ENCODE data around the gene NCOA3.

Gene NCOA3

GRCh38 chr20:47676219-47676721 is 174.6 kb downstream of the NCOA3 start:
- H3K9me3 ChIP-seq (ENCODE audit: control insufficient read depth in 2 of 2, low read length in 2 of 2) = no peaks in the 10 kb centered on the region
- H3K9ac ChIP-seq (ENCODE audit: low read depth in 1 of 2, low read length in 2 of 2) = no peak overlapping the region
- H3K4me1 ChIP-seq (ENCODE audit: control insufficient read depth in 2 of 2, insufficient read depth in 2 of 2, low read length in 2 of 2) = no peaks in the 10 kb centered on the region
- no peak overlapping the region for H3K4me3 ChIP-seq (ENCODE audit: low read length in 2 of 2)
- no peak overlapping the region for H3K27ac ChIP-seq (ENCODE audit: low read depth in 2 of 2, low read length in 2 of 2)
- H3K27me3 ChIP-seq (ENCODE audit: control insufficient read depth in 2 of 2, insufficient read depth in 2 of 2, low read length in 2 of 2) = no peaks in the 10 kb centered on the region
- peaks cover 0 to 7% of the 10 kb centered on the region in 2 donors for H3K36me3 ChIP-seq (ENCODE audit: control insufficient read depth in 2 of 2, insufficient read depth in 2 of 2, low read length in 2 of 2)

GRCh38 chr20:47676912-47677634 is 175.4 kb downstream of the NCOA3 start:
- Histone ChIP-seq H3K27me3 (ENCODE audit: control insufficient read depth in 2 of 2, insufficient read depth in 2 of 2, low read length in 2 of 2) (no peaks in the 10 kb centered on the region), H3K9me3 (ENCODE audit: control insufficient read depth in 2 of 2, low read length in 2 of 2) (no peaks in the 10 kb centered on the region), H3K36me3 (ENCODE audit: control insufficient read depth in 2 of 2, insufficient read depth in 2 of 2, low read length in 2 of 2) (peaks cover 0 to 7% of the 10 kb centered on the region in 2 donors), H3K4me3 (ENCODE audit: low read length in 2 of 2) (no peak overlapping the region), H3K9ac (ENCODE audit: low read depth in 1 of 2, low read length in 2 of 2) (no peak overlapping the region), H3K4me1 (ENCODE audit: control insufficient read depth in 2 of 2, insufficient read depth in 2 of 2, low read length in 2 of 2) (no peaks in the 10 kb centered on the region), H3K27ac (ENCODE audit: low read depth in 2 of 2, low read length in 2 of 2) (no peak overlapping the region)

- no peaks in the 10 kb centered on the region for H3K4me1 ChIP-seq (ENCODE audit: control insufficient read depth in 2 of 2, insufficient read depth in 2 of 2, low read length in 2 of 2)
- H3K9ac ChIP-seq (ENCODE audit: low read depth in 1 of 2, low read length in 2 of 2) = no peak overlapping the region
- H3K27me3 ChIP-seq (ENCODE audit: control insufficient read depth in 2 of 2, insufficient read depth in 2 of 2, low read length in 2 of 2) = no peaks in the 10 kb centered on the region
- no peaks in the 10 kb centered on the region for H3K9me3 ChIP-seq (ENCODE audit: control insufficient read depth in 2 of 2, low read length in 2 of 2)
- no peak overlapping the region for H3K27ac ChIP-seq (ENCODE audit: low read depth in 2 of 2, low read length in 2 of 2)
- peaks cover 0 to 7% of the 10 kb centered on the region in 2 donors for H3K36me3 ChIP-seq (ENCODE audit: control insufficient read depth in 2 of 2, insufficient read depth in 2 of 2, low read length in 2 of 2)
- no peak overlapping the region for H3K4me3 ChIP-seq (ENCODE audit: low read length in 2 of 2)
Observed at GRCh38 chr20:47677635-47678453, 176.2 kb downstream of the NCOA3 start.

GRCh38 chr20:47678536-47678935 is 176.8 kb downstream of the NCOA3 start:
- no peaks in the 10 kb centered on the region for H3K4me1 ChIP-seq (ENCODE audit: control insufficient read depth in 2 of 2, insufficient read depth in 2 of 2, low read length in 2 of 2)
- H3K27ac ChIP-seq (ENCODE audit: low read depth in 2 of 2, low read length in 2 of 2) = no peak overlapping the region
- no peak overlapping the region for H3K9ac ChIP-seq (ENCODE audit: low read depth in 1 of 2, low read length in 2 of 2)
- no peak overlapping the region for H3K4me3 ChIP-seq (ENCODE audit: low read length in 2 of 2)
- no peaks in the 10 kb centered on the region for H3K27me3 ChIP-seq (ENCODE audit: control insufficient read depth in 2 of 2, insufficient read depth in 2 of 2, low read length in 2 of 2)
- H3K36me3 ChIP-seq (ENCODE audit: control insufficient read depth in 2 of 2, insufficient read depth in 2 of 2, low read length in 2 of 2) = peaks cover 0 to 11% of the 10 kb centered on the region in 2 donors
- H3K9me3 ChIP-seq (ENCODE audit: control insufficient read depth in 2 of 2, low read length in 2 of 2) = no peaks in the 10 kb centered on the region

GRCh38 chr20:47679462-47679861 is 177.8 kb downstream of the NCOA3 start:
- no peaks in the 10 kb centered on the region for H3K27me3 ChIP-seq (ENCODE audit: control insufficient read depth in 2 of 2, insufficient read depth in 2 of 2, low read length in 2 of 2)
- H3K9ac ChIP-seq (ENCODE audit: low read depth in 1 of 2, low read length in 2 of 2) = no peak overlapping the region
- H3K9me3 ChIP-seq (ENCODE audit: control insufficient read depth in 2 of 2, low read length in 2 of 2) = no peaks in the 10 kb centered on the region
- peaks cover 0 to 11% of the 10 kb centered on the region in 2 donors for H3K36me3 ChIP-seq (ENCODE audit: control insufficient read depth in 2 of 2, insufficient read depth in 2 of 2, low read length in 2 of 2)
- no peaks in the 10 kb centered on the region for H3K4me1 ChIP-seq (ENCODE audit: control insufficient read depth in 2 of 2, insufficient read depth in 2 of 2, low read length in 2 of 2)
- H3K27ac ChIP-seq (ENCODE audit: low read depth in 2 of 2, low read length in 2 of 2) = no peak overlapping the region
- no peak overlapping the region for H3K4me3 ChIP-seq (ENCODE audit: low read length in 2 of 2)

- Histone ChIP-seq H3K4me1 (ENCODE audit: control insufficient read depth in 2 of 2, insufficient read depth in 2 of 2, low read length in 2 of 2) (no peaks in the 10 kb centered on the region), H3K27me3 (ENCODE audit: control insufficient read depth in 2 of 2, insufficient read depth in 2 of 2, low read length in 2 of 2) (no peaks in the 10 kb centered on the region), H3K9me3 (ENCODE audit: control insufficient read depth in 2 of 2, low read length in 2 of 2) (no peaks in the 10 kb centered on the region), H3K27ac (ENCODE audit: low read depth in 2 of 2, low read length in 2 of 2) (no peak overlapping the region), H3K4me3 (ENCODE audit: low read length in 2 of 2) (no peak overlapping the region), H3K9ac (ENCODE audit: low read depth in 1 of 2, low read length in 2 of 2) (no peak overlapping the region), H3K36me3 (ENCODE audit: control insufficient read depth in 2 of 2, insufficient read depth in 2 of 2, low read length in 2 of 2) (peaks cover 0 to 11% of the 10 kb centered on the region in 2 donors)
Observed at GRCh38 chr20:47680804-47681529, 179.3 kb downstream of the NCOA3 start.

GRCh38 chr20:47682028-47682783 is 180.5 kb downstream of the NCOA3 start:
- Histone ChIP-seq H3K27me3 (ENCODE audit: control insufficient read depth in 2 of 2, insufficient read depth in 2 of 2, low read length in 2 of 2) (no peaks in the 10 kb centered on the region), H3K9ac (ENCODE audit: low read depth in 1 of 2, low read length in 2 of 2) (no peak overlapping the region), H3K4me3 (ENCODE audit: low read length in 2 of 2) (no peak overlapping the region), H3K36me3 (ENCODE audit: control insufficient read depth in 2 of 2, insufficient read depth in 2 of 2, low read length in 2 of 2) (peaks cover 0 to 15% of the 10 kb centered on the region in 2 donors), H3K27ac (ENCODE audit: low read depth in 2 of 2, low read length in 2 of 2) (no peak overlapping the region), H3K4me1 (ENCODE audit: control insufficient read depth in 2 of 2, insufficient read depth in 2 of 2, low read length in 2 of 2) (no peaks in the 10 kb centered on the region), H3K9me3 (ENCODE audit: control insufficient read depth in 2 of 2, low read length in 2 of 2) (no peaks in the 10 kb centered on the region)

- H3K4me3 ChIP-seq (ENCODE audit: low read length in 2 of 2) = no peak overlapping the region
- no peak overlapping the region for H3K9ac ChIP-seq (ENCODE audit: low read depth in 1 of 2, low read length in 2 of 2)
- H3K4me1 ChIP-seq (ENCODE audit: control insufficient read depth in 2 of 2, insufficient read depth in 2 of 2, low read length in 2 of 2) = no peaks in the 10 kb centered on the region
- H3K27me3 ChIP-seq (ENCODE audit: control insufficient read depth in 2 of 2, insufficient read depth in 2 of 2, low read length in 2 of 2) = no peaks in the 10 kb centered on the region
- H3K27ac ChIP-seq (ENCODE audit: low read depth in 2 of 2, low read length in 2 of 2) = no peak overlapping the region
- no peaks in the 10 kb centered on the region for H3K9me3 ChIP-seq (ENCODE audit: control insufficient read depth in 2 of 2, low read length in 2 of 2)
- H3K36me3 ChIP-seq (ENCODE audit: control insufficient read depth in 2 of 2, insufficient read depth in 2 of 2, low read length in 2 of 2) = peaks cover 0 to 15% of the 10 kb centered on the region in 2 donors
Observed at GRCh38 chr20:47682916-47683315, 181.2 kb downstream of the NCOA3 start.

- no peaks in the 10 kb centered on the region for H3K4me1 ChIP-seq (ENCODE audit: control insufficient read depth in 2 of 2, insufficient read depth in 2 of 2, low read length in 2 of 2)
- no peak overlapping the region for H3K9ac ChIP-seq (ENCODE audit: low read depth in 1 of 2, low read length in 2 of 2)
- H3K4me3 ChIP-seq (ENCODE audit: low read length in 2 of 2) = no peak overlapping the region
- peaks cover 1 to 13% of the 10 kb centered on the region in 2 donors for H3K36me3 ChIP-seq (ENCODE audit: control insufficient read depth in 2 of 2, insufficient read depth in 2 of 2, low read length in 2 of 2)
- no peaks in the 10 kb centered on the region for H3K27me3 ChIP-seq (ENCODE audit: control insufficient read depth in 2 of 2, insufficient read depth in 2 of 2, low read length in 2 of 2)
- no peaks in the 10 kb centered on the region for H3K9me3 ChIP-seq (ENCODE audit: control insufficient read depth in 2 of 2, low read length in 2 of 2)
- H3K27ac ChIP-seq (ENCODE audit: low read depth in 2 of 2, low read length in 2 of 2) = no peak overlapping the region
Observed at GRCh38 chr20:47684306-47685080, 182.8 kb downstream of the NCOA3 start.

Measured in mucosa of rectum (tissue), 2 donors.